HL-60/S4 treated with phorbol 12-myristate 13-acetate at 8.2 ng/mL for 4 days and 3 days (cell line): Measurements from ENCODE around the gene KCND3.
"Not testable (repeated sequence)": the region's sequence is repeated elsewhere in the genome, so short reads cannot be mapped to it uniquely, and the experiment has no call there.

ENCODE experiments used
- in situ Hi-C: fragments of 300-500 bp; cut with MboI; formaldehyde crosslinking; loops from 2 replicates; pipeline ENCODE4 v1.15.0; 2022; ENCODE audit warnings: low sequenced_read_pairs

KCND3 gene

DNA sequence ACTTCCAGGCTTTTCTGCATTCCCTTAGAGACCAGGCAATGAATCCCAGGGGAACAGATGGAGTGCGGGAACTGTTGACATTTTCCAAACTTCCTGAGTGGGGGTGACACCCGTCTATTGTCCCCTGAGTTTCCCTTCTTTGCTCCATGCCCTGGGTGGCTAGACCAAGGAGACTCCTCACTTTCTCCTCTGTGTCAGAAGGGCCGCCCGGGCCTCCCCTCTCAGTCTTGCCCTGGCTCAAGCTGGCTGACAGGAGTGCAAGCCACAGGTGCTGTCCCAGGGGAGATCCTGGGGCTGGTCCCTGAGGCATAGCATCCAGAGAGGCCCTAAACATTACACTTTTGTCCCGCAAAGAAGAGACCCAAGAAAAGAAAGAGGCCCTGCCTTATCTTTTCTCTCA lies 170.9 kb downstream of the KCND3 start:
- in situ Hi-C loops, result no loop called here

DNA sequence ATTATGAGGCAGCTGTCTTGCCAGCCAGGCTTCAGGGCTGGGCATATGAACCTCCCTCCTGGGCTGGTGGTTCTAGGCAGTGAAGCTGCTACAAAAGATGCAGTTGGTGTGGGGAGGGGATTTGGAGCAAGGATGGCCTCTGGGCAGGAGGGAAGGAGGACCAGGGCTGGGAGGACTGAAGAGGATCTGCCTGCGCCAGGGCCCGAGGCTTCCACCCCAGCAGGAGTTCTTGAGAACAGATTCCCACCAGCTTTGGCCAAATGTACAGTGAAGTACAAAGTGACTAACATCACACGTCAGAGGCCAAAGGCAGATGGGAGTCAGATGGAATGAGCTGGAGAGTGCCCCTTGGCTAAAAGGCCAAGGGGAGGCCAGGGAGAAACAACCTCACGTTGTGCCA lies 171.4 kb downstream of the KCND3 start:
- in situ Hi-C loops, result no loop called here

DNA sequence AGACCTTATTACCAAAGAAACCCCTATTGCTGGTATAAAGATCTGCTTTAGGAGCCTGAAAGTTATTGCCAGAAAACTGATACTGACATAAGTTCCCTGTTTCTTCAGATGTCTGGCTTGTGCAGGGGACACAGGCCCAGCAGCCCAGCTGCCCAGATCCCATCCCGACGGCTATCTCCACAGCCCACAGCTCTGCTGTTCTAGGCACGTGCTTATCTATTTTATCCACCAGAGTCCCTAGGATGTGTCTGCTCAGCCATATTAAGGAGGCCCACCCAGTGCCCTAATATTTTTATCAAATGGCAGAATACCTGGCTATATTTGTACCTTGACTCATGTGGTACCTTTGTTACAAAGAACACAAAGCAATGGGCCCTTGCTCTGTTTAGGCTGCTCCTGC lies 174.8 kb downstream of the KCND3 start:
- in situ Hi-C loops, result no loop called here

DNA sequence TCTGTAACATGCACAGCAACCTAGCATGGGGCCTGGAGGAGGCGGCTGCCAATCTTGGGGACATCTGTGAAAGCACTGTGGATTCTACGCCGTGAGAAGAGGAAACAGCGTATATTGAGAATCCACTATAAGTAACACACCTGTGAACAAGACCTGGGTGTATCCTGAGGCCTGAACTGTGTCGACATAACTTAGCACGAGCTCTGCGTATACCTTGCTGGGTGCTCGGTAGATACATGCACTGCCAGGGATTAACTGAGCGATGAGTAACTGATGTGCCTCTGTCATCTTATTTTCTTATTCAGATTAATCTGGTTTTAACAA lies 175.2 kb downstream of the KCND3 start:
- in situ Hi-C loops, result no loop called here

DNA sequence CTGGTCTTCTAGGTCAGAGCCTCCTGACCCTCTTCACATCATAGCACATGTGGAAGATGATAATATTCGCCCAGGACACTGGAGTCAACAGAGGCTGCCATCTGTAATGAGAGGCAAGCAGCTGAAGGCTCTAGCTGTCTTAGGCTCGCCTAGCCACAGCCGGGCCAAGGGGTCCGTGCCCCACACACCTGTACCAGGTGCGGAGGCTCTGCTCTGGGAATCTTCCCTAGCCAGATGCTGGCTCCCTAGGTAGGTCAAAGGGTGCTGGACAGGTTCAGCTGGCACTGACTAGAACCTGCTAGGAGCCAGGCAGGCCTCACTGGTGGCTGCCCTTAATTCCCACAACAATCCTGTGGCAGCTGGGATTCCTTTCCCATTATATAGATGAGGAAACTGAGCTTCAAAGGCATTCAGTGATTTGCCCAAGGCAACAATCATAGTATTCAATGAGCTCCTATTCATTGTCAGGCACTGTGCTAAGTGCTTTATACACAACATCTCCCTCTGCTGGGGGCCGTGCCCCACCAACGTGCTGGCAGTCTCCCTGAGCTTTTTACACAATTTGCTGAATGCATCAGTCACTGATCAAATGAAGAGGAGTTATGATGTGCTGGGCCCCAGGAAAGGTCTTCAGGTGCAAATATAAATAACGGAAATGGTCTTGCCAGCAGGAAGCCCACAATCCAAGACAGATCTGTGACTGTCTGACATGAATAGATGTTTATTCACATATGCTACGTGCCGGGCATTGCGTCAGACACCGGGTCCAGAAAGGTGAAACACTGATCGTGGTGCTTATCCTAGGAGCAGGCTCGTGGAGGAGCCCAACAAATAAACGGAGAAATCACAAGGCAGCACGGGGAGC lies 175.8 kb downstream of the KCND3 start:
- in situ Hi-C loops, result no loop called here

DNA sequence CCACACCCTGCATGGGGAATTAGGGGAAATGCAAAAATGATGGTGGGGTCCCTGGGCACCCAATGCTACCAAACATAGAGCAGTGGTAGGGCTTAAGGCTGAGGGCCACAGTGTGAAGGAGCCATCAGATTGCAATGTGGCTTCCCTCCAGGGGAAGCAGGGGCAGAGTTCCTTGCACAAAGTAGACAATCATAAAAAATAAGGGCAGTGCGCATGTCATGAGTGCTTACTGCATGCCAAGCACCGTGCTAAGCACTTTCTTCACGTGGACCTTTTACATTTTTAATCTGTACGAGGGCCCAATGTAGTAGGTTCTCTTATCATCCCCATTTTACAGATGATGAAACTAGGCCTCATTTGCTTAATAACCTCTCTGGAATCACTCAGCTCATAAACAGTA lies 177.2 kb downstream of the KCND3 start:
- in situ Hi-C loops, result no loop called here

DNA sequence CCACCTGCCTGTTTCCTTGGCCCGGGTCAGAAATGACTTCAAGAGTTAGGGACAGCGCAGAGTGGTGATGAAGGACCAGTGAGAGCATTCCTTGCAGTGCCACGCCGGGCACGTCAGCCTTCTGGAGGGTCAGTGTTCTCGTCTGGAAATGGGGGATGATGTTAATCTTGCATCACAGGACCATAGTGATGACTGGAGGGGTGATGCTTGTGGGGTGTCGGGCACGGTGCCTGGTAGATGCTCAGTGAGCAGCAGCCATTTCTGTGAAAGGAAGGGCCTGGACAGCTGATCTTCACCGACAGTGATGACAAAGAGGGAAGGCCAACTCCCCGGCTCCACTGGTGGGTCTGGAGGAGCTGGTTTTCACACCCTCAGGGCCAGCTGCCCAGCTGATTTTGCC lies 177.6 kb downstream of the KCND3 start:
- in situ Hi-C loops, result no loop called here

DNA sequence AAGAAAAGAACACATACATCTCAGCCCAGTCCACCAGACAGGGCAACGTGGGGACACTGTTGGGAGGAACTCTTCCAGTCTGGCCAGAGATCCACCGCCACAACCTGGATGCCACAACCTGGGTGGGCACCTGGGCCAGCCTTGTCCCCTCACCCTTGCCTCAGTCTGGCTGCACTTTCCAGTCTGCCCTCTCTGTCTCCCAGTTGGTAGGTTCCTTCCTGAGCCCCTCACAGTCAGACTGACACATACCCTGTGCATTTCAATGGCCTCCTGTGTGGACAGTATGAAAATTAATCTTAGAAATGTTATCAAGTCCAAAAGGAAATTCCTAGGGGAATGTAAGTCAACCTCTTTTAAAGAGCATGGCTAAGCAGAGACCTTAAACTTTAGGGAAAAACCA lies 184.2 kb downstream of the KCND3 start:
- in situ Hi-C loops, result no loop called here

DNA sequence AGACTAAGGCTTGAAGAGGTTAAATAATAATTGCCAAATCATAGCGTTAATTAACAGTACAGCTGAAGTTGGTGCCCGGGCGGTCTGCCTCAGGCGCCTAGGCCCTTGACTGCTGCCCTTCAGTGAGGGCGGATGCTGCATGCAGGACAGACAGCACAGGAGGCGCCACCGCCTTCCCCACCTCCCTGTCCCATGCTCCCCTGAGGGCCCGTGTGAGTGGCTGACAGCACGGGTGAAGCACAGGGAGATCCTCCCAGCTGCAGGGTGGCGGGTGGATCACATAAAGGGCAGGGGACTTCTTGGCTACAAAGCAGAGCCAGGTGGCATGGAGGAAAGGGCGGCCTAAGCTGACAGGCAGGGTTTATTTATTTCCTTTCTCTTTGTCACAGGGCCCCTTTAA lies 184.7 kb downstream of the KCND3 start:
- in situ Hi-C loops, result no loop called here

DNA sequence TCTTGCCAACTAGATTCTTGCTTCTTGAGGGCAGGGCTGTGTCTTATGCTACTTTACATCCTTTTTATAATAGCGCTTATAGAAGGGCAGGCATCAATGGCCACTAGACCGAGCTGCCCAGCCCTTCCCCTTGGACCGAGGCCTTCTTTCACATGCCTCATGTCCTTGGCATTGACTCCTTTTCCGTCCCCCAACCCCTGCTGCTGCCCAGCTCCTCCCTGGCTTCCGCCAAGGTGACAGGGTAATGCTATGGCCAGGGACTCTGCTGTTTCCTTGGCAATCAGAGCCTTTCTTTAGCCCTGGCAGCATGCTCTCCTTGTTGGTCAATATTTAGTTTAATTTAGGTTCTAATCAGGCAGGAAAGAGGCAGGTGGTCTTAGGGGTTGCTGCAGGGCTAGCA lies 185.5 kb downstream of the KCND3 start:
- in situ Hi-C loops, result no loop called here

DNA sequence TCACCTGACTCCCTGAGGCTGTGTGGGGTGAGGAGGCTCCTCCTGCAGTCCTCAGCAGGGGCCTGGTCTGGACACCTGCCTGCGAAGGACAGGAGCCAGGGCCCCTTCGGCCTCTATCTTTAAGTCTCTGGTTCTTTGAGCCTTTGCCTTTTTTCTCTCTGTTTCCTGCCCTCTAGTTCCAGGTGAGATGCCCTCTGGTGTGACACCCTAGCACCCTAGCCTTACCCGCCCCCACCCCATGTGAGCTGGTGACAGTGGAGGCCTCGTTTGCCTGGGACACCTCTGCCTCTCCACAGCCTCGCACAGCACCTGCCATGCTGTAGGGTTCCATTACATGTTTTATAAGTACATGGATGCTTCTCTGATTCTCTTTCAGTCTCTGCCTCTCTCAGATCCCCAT lies 186.5 kb downstream of the KCND3 start:
- in situ Hi-C loops, result no loop called here

DNA sequence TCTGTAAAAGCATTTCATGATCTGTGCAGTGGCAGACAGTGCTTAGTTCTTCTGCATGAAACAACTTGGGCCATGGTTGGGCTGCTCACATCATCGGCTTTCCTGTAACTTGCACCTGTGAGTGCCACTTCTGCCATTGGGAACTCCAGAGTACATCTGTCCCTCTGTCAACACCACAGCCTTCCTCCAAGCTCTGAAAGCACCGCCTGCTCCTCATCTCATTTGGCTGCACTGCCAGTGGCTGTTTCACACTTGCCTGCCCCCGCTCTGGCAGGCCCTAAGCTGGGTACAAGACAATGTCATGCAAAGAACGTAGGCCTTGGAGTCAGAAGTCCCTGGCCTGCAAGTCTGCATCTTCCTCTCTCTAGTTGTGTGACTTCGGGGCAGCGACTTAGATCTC lies 187.4 kb downstream of the KCND3 start:
- in situ Hi-C loops, result no loop called here

DNA sequence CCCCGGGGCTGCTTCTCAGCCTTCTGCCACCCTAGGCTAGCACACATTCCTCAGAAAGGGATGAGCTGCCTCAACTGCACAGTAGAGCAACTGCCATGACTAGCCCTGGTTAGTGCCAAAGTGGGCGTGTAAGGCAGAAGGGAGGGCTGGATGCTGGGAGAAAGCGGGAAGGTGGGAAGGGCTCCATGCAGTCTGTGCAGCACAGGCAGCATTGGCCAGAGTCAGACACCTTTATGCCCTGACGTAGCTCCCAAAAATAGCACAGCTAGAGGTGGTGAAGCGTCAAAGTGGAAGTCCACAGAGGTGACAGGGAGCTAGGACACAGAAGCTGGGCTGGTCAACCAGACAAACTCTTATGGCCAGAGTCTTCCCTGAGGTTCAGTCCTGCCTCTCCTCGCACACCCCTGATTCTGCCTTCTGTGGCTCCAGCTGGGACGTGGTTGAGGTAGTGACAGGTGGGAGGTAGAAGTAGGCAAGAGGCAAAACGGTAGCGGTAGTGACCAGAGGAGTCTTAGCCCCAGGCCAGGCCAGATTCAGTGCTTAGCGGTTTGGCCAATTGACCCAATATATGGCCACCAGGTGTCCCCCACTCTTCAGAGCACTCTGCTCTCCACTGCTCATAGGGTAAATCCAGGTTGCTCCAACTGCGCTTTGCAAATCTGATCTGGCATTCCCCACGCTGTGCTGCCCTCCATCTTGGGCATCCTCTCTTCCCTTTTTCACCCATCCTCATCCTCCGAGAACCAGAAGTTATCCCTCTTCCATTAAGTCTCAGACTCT lies 188.2 kb downstream of the KCND3 start:
- in situ Hi-C loops, result no loop called here

DNA sequence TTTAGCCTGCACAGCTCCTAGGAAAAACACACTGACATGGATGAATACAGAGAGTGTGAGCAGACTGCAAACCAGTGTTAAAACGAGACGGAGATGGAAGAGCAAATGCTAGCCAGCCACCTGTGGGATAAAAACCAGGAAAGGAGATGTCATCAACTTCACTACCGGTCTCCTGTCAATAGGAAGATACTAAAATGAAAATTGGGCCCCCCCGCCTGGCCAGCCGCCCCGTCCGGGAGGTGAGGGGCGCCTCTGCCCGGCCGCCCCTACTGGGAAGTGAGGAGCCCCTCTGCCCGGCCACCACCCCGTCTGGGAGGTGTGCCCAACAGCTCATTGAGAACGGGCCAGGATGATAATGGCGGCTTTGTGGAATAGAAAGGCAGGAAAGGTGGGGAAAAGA lies 189.7 kb downstream of the KCND3 start:
- in situ Hi-C loops, result not testable (repeated sequence)

DNA sequence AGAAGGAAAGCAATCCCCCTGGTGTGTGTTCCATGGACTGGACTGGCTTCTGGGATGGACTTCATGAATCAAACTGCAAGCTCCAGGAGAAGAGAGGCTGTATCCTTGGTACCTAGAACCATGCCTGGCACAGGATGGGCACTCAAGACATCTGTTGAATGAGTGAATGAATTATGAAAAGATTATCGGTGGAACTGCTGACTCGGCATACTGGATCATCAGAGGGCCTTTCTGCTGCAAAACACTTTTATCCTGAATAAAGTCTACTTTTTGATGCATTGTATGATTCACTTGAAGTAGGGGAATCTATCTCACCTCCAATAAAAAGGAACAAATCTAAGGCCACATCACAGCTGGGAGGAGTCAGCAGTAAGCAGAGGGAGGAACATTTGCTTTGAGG lies 190.9 kb downstream of the KCND3 start:
- in situ Hi-C loops, result no loop called here

DNA sequence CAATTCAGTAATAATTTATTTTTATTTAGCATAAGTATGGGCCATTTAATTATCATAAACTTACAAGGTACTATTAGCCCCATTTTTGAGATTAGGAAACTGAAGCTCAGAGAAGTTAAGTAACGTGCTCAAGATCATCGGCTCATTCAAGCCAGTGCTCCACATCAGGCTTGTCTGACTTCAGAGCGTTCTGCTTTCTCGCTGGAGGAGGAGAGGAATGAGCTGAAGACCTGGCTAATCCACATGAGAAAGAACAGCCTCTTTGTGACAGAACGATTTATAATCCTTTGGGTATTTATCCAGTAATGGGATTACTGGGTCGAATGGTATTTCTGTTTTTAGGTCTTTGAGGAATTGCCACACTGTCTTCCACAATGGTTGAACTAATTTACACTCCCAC lies 194.1 kb downstream of the KCND3 start:
- in situ Hi-C loops, result no loop called here

DNA sequence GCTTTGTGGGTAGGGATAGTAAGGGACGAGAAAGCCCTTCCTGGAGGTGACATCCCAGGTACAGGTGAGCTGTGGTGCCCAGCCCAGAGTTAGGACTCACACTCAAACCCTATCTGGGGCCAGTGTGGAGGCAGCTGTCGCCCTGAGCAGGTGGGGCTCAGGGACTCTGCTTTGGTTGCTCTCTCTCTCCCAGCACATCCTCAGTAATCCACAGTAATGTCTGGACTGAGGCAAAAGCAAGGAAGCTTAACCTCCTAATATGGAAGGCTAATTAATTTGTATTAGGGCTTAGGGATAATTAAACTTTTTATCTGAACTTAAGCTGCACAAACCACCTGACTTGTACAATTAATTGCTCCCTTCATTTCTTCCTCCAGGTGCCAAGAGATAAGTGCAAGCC lies 195.5 kb downstream of the KCND3 start:
- in situ Hi-C loops, result no loop called here

DNA sequence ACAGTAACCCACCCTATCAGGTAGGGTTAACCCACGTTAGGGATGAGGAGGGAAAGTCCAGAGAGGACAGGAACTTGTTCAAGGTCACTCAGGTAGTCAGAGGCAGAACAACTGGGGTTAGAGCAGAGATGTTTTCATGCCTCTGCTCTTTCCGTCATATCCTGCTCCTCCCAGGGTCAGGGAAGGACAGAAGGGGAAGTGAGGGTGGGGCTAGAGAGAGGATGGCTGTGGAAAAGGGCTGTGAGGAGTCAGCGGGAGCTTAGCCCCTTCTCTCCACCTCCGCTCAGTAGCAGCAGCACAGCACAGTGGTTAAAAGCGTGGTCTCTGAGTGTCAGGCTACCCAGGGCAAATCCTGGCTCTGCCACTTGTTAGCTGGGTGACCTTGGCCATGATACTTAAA lies 197.2 kb downstream of the KCND3 start:
- in situ Hi-C loops, result no loop called here

DNA sequence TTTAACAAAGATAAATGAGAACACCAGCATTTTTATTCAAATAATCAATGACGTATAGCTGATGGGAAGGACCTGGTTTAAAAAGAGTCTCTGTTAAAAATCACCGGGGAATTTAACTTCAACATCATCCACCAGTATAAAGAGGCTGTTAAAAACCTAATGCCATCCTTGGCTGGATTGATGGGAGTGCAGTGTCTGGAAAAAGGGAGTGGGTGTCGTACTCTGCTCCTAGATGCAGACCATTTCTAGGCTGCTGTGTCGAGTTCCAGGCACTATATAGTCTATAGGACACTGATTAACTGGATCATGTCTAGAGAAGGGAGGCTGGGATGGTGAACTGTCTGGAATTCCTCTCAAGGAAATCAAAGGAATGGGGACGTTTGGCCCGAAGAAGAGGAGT lies 197.7 kb downstream of the KCND3 start:
- in situ Hi-C loops, result no loop called here

DNA sequence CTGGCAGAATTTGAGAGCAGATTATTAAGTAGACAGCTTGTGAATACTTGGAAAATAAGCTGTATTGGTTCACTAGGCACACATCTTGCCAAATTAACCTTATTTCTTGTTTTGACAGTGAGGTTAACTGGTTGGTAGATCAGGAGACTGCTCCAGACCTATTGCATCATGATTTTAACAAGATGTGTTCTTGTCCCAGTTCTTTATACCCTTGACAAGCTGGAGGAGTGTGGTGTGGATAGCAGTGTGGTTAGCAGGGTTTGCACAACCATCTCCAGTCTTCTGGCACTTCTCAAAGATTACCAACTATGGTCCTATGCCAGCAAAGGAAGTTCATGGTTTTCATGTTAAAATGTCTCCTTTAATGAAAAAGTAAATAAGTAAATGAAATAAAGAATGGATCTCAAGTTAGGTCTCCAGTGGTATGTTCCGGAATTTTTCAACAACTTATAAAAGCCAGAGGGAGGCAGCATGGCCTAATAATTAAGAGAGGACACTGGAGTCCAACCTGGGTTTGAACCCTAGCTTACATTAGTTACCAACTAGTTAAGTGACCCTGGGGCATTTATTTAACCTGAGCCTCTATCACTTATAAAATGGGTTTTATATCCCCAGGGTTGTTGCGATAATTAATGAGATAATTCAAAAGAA lies 199.7 kb downstream of the KCND3 start:
- in situ Hi-C loops, result no loop called here

DNA sequence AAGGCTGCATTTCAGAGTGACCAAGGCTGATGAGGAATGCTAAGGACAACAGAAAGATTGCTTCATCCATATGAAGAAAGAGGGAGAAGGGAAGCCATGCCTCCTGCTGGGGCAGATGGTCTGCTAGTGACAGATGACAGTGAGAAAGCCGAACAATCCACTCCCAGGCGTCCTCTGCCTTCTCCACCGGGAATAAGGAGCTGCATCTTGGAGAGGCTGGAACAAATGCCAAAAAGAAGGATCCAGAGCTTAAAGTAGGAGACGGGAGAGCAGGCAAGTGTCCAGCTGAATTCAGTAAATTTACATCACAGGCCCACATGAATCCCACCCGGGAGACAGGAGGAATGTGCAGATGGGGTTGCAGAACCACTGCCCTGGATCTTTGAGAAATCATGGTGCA lies 200.3 kb downstream of the KCND3 start:
- in situ Hi-C loops, result no loop called here

DNA sequence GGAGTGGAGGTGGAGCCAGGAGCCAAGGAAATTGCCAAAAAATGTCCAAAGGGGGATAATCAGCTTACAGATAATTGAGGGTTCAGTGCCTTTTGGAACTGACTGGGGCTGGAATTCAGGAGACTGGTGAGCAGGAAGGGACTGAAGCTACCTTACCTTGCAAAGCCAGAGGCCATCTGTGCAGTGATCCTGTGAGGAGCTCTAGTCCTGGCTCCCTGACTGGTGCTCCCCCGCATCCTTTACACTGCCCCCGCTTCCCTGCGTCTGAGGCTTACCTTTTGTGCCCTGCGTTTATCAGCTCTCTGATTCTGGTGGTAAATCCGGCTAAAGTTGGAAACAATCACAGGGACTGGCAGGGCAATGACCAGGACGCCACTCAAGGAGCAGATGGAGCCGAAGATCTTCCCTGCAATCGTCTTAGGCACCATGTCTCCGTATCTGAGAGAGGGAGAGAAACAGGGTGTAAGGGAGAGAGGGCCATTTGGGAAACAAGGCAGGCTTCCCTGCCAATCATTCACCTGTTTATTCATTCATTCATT lies 202.7 kb downstream of the KCND3 start:
- in situ Hi-C loops, result no loop called here
